Liver (tissue), 3 donors: ENCODE measurements around the gene SLAIN1.

Experiments used
- EGR1 ChIP-seq, 2 donors: IDR thresholded peaks; 2 replicates each; pipeline ENCODE4 v1.6.1; 2016 to 2018; ENCODE audit warnings: antibody characterized with exemption in 2 of 2, low read depth in 2 of 2
- GABPA ChIP-seq, 2 donors: IDR thresholded peaks in 1 of 2; conservative IDR thresholded peaks in 1 of 2; 2 replicates each; pipeline ENCODE4 v1.6.1; 2016; ENCODE audit warnings: antibody characterized with exemption in 2 of 2, mild to moderate bottlenecking in 1 of 2, moderate library complexity in 1 of 2
- JUND ChIP-seq, 2 donors: IDR thresholded peaks; 2 replicates each; pipeline ENCODE4 v1.6.1; 2016; ENCODE audit warnings: antibody characterized with exemption in 2 of 2
- NR2F2 ChIP-seq: IDR thresholded peaks from 2 replicates; pipeline ENCODE4 v1.6.1; 2016; ENCODE audit warnings: antibody characterized with exemption
- RAD21 ChIP-seq, 2 donors: IDR thresholded peaks; 2 replicates each; pipeline ENCODE4 v1.6.1; 2016; ENCODE audit warnings: antibody characterized with exemption in 2 of 2, mild to moderate bottlenecking in 2 of 2
- RXRA ChIP-seq, 2 donors: IDR thresholded peaks; 2 replicates each; pipeline ENCODE4 v1.6.1; 2017 to 2018; ENCODE audit warnings: antibody characterized with exemption in 2 of 2, mild to moderate bottlenecking in 1 of 2
- SP1 ChIP-seq: IDR thresholded peaks from 2 replicates; pipeline ENCODE4 v1.6.1; 2018; ENCODE audit warnings: antibody characterized with exemption, mild to moderate bottlenecking
- TAF1 ChIP-seq: conservative IDR thresholded peaks from 2 replicates; pipeline ENCODE4 v1.6.1; 2016; ENCODE audit warnings: antibody characterized with exemption, mild to moderate bottlenecking
- TF ChIP-seq, protein P1 (sequence below): fragments of 150-350 bp; IDR thresholded peaks from 2 replicates; pipeline ENCODE4 v1.5.1; 2017; ENCODE audit warnings: improper control_type of control experiment, low read depth, low read length; ENCODE audit not compliant: missing input control
- TF ChIP-seq, protein P2 (sequence below): IDR thresholded peaks from 2 replicates; pipeline ENCODE4 v1.6.1; 2016; ENCODE audit warnings: antibody characterized with exemption, mild to moderate bottlenecking
- donor health status: healthy.
- donor health status: healthy.

DNA sequence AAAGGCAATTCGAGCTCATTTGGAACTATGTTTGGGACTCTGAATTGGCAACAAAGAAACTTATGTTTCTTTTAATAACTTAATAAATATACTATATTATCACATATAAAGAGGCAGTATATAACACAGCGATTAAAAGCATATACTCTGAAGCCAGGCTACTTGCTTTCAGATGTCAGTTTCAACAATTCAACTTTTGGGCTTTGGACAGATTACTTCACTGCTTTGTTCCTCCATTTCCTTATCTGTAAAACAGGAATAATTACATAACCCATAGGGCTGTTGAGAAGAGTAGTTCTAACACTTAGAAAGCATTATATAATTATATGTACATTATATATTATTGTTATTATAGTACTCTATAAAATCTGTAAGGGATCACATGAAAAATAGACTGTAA, 113.9 kb downstream of the SLAIN1 start:
- TF ChIP-seq, protein P1, sequence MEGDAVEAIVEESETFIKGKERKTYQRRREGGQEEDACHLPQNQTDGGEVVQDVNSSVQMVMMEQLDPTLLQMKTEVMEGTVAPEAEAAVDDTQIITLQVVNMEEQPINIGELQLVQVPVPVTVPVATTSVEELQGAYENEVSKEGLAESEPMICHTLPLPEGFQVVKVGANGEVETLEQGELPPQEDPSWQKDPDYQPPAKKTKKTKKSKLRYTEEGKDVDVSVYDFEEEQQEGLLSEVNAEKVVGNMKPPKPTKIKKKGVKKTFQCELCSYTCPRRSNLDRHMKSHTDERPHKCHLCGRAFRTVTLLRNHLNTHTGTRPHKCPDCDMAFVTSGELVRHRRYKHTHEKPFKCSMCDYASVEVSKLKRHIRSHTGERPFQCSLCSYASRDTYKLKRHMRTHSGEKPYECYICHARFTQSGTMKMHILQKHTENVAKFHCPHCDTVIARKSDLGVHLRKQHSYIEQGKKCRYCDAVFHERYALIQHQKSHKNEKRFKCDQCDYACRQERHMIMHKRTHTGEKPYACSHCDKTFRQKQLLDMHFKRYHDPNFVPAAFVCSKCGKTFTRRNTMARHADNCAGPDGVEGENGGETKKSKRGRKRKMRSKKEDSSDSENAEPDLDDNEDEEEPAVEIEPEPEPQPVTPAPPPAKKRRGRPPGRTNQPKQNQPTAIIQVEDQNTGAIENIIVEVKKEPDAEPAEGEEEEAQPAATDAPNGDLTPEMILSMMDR, result no peak
- no peak for TF ChIP-seq RAD21 (IDR thresholded peaks at IDR 0.05)
- TF ChIP-seq TAF1, result no peak
- TF ChIP-seq, protein P2, sequence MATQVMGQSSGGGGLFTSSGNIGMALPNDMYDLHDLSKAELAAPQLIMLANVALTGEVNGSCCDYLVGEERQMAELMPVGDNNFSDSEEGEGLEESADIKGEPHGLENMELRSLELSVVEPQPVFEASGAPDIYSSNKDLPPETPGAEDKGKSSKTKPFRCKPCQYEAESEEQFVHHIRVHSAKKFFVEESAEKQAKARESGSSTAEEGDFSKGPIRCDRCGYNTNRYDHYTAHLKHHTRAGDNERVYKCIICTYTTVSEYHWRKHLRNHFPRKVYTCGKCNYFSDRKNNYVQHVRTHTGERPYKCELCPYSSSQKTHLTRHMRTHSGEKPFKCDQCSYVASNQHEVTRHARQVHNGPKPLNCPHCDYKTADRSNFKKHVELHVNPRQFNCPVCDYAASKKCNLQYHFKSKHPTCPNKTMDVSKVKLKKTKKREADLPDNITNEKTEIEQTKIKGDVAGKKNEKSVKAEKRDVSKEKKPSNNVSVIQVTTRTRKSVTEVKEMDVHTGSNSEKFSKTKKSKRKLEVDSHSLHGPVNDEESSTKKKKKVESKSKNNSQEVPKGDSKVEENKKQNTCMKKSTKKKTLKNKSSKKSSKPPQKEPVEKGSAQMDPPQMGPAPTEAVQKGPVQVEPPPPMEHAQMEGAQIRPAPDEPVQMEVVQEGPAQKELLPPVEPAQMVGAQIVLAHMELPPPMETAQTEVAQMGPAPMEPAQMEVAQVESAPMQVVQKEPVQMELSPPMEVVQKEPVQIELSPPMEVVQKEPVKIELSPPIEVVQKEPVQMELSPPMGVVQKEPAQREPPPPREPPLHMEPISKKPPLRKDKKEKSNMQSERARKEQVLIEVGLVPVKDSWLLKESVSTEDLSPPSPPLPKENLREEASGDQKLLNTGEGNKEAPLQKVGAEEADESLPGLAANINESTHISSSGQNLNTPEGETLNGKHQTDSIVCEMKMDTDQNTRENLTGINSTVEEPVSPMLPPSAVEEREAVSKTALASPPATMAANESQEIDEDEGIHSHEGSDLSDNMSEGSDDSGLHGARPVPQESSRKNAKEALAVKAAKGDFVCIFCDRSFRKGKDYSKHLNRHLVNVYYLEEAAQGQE, result no peak
- no peak for TF ChIP-seq NR2F2
- no peak for TF ChIP-seq RXRA (IDR thresholded peaks at IDR 0.05)
- TF ChIP-seq GABPA (IDR thresholded peaks at IDR 0.05 in 1 of 2, conservative IDR thresholded peaks at IDR 0.05 in 1 of 2), result no peak
- TF ChIP-seq JUND (IDR thresholded peaks at IDR 0.05), result no peak
- TF ChIP-seq SP1, result no peak
- no peak for TF ChIP-seq EGR1 (IDR thresholded peaks at IDR 0.05; ENCODE audit: low read depth in 2 of 2)
